ENCODE data around the gene SUPT4H1.

Gene SUPT4H1

DNA sequence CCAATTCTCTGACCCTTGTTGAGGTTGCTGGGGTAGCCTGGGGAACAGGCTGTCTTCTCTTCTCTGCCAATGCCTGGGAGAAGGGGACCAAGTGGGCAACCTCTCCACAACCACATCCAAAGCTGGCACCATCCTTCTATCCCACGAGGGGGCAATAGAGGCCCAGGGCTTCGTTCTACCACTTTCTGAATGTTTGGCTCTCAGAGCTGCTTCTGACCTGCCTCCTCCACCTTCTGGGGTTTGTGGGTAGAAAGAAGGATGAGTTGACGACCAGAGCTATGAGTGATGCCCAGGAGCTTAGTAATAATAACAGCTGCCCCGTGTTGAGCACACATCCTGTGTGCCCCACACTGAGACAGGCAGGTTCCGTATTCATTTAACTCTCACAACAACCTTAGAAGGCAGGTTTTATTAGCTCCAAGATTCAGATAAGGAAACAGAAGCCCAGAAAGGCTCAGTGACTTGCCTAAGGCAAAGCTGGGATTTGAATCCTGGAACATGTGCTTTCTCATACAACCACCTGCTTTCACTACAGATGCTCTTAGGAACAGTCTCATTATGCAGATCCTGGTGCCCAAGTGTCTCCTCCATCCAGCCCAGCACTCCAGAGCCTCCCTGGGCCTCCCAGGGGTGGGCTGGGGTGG is 34.5 kb downstream of the SUPT4H1 start:
- Histone ChIP-seq H3K9me3 (ENCODE audit: insufficient read depth, low read depth, low read length) (no peaks in the 10 kb centered on the region), H3K36me3 (ENCODE audit: insufficient read depth, low read depth, low read length) (no peaks in the 10 kb centered on the region), H3K27me3 (ENCODE audit: insufficient read depth, low read length) (0 out of 2 replicates have a peak, but pooled peaks cover 8% of the 10 kb centered on the region), H3K9ac (ENCODE audit: low read depth, low read length) (no peak overlapping the region), H3K4me3 (ENCODE audit: low read length) (no peak overlapping the region), H3K4me1 (ENCODE audit: insufficient read depth, low read length) (no peaks in the 10 kb centered on the region), H3K27ac (ENCODE audit: low read length) (no peak overlapping the region)

DNA sequence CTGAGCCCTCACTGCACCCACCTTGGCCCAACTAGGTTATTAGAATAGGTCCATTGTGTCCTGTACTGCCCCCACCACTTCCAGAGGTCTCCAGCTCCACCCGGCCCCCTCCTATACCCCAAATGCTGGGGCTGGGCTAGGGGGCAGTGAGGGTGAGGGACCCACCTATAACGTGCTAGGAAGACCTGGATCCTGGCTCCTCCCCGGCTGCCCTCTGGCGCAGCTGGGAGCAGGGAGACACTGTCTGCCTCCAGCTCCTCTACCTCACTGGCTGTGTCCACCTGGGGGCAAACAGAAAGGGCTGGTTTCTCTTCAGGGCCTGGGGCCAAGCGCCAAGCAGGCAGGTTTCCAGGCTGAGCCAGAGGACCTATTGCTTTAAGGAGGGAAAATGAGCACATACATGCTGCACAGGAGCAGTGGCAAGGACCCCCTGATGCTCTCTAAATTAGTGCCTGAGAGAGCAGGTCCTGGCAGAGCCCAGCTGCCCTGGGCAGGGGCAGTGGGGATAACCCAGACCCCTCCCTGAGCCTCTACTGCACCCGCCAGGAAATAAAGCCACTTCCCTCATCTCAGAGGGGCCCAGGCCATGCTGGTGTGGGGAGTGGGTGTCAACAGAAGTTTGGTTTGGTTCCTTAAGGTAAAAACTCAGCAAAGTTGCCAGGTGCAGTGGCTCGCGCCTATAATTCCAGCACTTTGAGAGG is 35.6 kb downstream of the SUPT4H1 start:
- no peaks in the 10 kb centered on the region for H3K4me1 ChIP-seq (ENCODE audit: insufficient read depth, low read length)
- H3K4me3 ChIP-seq (ENCODE audit: low read length), result no peak overlapping the region
- H3K27me3 ChIP-seq (ENCODE audit: insufficient read depth, low read length), result no peaks in the 10 kb centered on the region
- H3K9ac ChIP-seq (ENCODE audit: low read depth, low read length), result no peak overlapping the region
- H3K9me3 ChIP-seq (ENCODE audit: insufficient read depth, low read depth, low read length), result no peaks in the 10 kb centered on the region
- no peaks in the 10 kb centered on the region for H3K36me3 ChIP-seq (ENCODE audit: insufficient read depth, low read depth, low read length)
- H3K27ac ChIP-seq (ENCODE audit: low read length), result no peak overlapping the region

DNA sequence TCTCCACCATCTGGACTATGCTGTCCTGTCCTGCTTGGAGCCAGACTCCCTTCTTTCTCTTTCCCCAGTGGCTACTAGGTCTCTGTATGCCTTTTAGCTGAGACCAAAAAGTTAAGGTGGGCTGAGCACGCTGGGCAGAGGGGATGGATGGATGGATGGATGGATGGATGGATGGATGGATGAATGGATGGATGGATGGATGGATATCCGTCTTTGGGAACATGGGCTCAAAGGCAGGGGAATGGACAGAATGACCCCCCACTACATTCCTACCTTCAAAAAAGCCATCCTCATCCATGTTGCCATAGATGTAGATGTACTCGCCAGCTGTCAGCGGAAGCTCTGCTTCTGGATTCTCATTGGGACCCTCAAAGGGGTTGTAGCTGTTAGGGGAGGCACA is 36.3 kb downstream of the SUPT4H1 start:
- H3K4me1 ChIP-seq (ENCODE audit: insufficient read depth, low read length), result no peaks in the 10 kb centered on the region

DNA sequence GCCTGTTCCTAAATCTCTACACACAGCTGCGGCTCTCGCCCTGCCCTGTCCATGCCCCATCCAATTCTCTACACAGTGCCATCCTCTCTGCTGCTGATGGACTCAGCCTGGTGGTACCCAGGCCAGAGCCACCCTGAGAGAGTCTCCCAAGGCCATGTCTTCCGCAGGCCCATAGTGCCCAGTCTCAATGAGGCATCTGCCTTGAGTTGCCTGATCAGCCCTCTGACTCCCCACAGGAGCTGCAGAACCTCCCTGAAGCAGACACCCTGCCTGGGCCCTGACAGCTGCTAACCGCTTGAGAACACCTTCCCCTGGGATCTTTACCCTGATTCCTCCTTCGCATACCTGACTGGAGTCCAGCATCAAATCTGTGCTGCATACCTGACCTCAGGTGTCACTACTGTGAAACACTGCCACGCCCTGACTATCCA is 36.7 kb downstream of the SUPT4H1 start:
- Histone ChIP-seq H3K9ac (ENCODE audit: low read depth, low read length) (no peak overlapping the region), H3K36me3 (ENCODE audit: insufficient read depth, low read depth, low read length) (no peaks in the 10 kb centered on the region), H3K27me3 (ENCODE audit: insufficient read depth, low read length) (no peaks in the 10 kb centered on the region), H3K4me1 (ENCODE audit: insufficient read depth, low read length) (no peaks in the 10 kb centered on the region), H3K27ac (ENCODE audit: low read length) (no peak overlapping the region), H3K4me3 (ENCODE audit: low read length) (no peak overlapping the region), H3K9me3 (ENCODE audit: insufficient read depth, low read depth, low read length) (no peaks in the 10 kb centered on the region)

More for the DNA sequence above, 36.3 kb downstream of the SUPT4H1 start:
- Histone ChIP-seq H3K4me3 (ENCODE audit: low read length) (no peak overlapping the region), H3K36me3 (ENCODE audit: insufficient read depth, low read depth, low read length) (no peaks in the 10 kb centered on the region), H3K9ac (ENCODE audit: low read depth, low read length) (no peak overlapping the region), H3K27ac (ENCODE audit: low read length) (no peak overlapping the region), H3K9me3 (ENCODE audit: insufficient read depth, low read depth, low read length) (no peaks in the 10 kb centered on the region), H3K27me3 (ENCODE audit: insufficient read depth, low read length) (no peaks in the 10 kb centered on the region)

DNA sequence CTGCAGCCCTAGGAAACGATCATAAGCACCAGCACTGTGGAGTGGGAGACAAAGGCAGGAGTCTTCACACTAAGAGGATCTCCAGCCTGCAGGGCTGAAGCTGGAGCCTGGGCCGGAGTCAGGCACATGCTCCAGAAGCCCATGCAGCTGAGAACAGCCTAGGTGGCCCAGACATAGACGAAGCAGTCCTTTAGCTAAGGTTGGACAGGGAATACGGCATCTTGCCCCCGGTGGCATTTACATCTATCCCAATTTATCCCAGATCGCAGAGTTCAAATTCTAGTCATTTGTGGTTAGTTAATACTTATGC is 37.3 kb downstream of the SUPT4H1 start:
- Histone ChIP-seq H3K9ac (ENCODE audit: low read depth, low read length) (no peak overlapping the region), H3K36me3 (ENCODE audit: insufficient read depth, low read depth, low read length) (no peaks in the 10 kb centered on the region), H3K27me3 (ENCODE audit: insufficient read depth, low read length) (no peaks in the 10 kb centered on the region), H3K9me3 (ENCODE audit: insufficient read depth, low read depth, low read length) (no peaks in the 10 kb centered on the region), H3K4me1 (ENCODE audit: insufficient read depth, low read length) (no peaks in the 10 kb centered on the region), H3K27ac (ENCODE audit: low read length) (no peak overlapping the region), H3K4me3 (ENCODE audit: low read length) (no peak overlapping the region)

DNA sequence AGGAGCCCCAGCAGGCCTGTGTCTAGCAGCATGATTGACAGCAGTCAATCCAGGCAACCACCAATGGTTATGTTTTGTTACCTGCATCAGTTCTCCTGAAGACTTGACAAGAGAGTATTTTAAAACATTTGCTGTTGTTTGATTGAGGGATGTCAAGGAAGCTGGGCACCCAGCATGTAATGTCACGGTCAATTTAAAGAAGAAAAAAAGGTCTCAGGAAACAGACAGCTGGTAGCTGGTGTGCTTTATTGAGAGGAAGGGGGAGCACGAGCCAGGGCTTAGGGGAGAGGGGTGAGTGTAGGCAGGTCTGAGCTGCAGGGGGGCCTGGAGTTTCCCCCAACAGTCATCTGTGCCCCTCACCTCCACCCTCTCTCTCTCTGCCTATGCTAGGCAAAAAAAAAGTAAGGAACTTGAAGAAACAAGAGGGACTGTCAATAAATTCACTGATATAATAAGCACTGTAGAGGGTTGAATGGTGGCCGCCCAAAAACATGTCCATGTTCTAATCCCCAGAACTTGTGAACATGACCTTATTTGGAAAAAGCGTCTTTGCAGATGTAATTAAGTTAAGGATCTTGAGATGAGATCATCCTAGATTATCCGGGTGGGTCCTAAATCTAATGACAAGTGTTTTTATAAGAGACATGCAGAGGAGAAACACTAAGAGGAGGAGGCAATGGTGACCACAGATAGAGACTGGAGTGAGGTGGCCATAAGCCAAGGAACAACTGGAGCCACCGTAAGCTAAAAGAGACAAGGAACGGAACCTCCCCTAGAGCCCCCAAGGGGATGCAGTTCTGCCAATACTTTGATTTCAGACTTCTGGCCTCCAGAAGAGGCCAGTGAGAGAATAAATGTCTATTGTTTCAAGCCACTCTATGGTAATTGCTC is 37.9 kb downstream of the SUPT4H1 start:
- Histone ChIP-seq H3K4me3 (ENCODE audit: low read length) (no peak overlapping the region), H3K36me3 (ENCODE audit: insufficient read depth, low read depth, low read length) (no peaks in the 10 kb centered on the region), H3K9ac (ENCODE audit: low read depth, low read length) (no peak overlapping the region), H3K4me1 (ENCODE audit: insufficient read depth, low read length) (no peaks in the 10 kb centered on the region), H3K9me3 (ENCODE audit: insufficient read depth, low read depth, low read length) (no peaks in the 10 kb centered on the region), H3K27me3 (ENCODE audit: insufficient read depth, low read length) (no peaks in the 10 kb centered on the region), H3K27ac (ENCODE audit: low read length) (no peak overlapping the region)

DNA sequence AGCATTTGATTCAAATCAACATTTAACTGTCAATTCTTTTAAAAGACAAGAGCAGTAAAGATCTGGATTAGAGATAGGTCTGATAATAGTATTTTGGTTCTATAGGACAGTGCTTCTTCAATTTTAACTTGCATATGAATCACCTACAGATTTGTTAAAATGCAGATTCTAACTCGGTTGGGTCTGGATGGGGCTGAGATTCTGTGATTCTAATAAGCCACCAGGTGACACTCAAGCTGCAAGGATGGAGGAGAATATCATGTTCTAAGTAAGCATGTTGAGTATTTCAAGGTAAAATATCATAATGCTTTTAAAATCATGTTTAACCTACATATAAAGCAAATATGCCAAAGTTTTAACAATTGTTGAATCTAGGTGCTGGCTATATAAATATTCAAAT is 39.2 kb downstream of the SUPT4H1 start:
- no peaks in the 10 kb centered on the region for H3K36me3 ChIP-seq (ENCODE audit: insufficient read depth, low read depth, low read length)
- H3K9me3 ChIP-seq (ENCODE audit: insufficient read depth, low read depth, low read length), result no peaks in the 10 kb centered on the region
- H3K27ac ChIP-seq (ENCODE audit: low read length), result no peak overlapping the region
- H3K9ac ChIP-seq (ENCODE audit: low read depth, low read length), result no peak overlapping the region
- no peaks in the 10 kb centered on the region for H3K4me1 ChIP-seq (ENCODE audit: insufficient read depth, low read length)
- no peak overlapping the region for H3K4me3 ChIP-seq (ENCODE audit: low read length)
- no peaks in the 10 kb centered on the region for H3K27me3 ChIP-seq (ENCODE audit: insufficient read depth, low read length)

DNA sequence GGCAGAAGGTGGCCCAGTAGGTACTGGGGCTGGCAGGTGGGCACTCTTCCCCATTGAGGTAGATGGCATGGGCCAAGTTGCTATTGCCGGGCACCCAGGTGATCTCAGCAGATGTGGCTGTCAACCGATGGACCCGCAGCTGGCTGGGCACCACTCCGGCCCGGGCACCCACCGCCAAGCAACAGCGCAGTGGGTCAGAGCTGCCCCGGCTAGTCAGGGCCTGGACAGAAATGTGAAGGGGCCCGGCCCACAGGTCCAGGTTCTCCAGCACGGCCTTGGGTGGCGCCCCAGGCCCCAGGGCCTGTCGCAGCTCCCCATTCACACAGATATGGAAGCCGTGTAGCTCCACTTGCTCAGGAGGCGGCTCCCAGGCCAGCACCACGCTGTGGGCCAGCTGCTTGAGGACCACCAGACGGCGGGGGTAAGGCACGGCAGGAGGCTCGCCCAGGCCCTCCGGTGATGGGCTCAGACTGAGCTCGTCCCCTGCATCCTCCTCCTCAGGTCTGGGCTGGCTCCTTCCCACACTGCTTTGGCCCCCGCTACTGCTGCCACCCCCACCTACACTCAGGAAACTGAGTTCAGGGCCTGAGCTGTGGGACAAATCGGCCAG is 39.9 kb downstream of the SUPT4H1 start:
- no peaks in the 10 kb centered on the region for H3K36me3 ChIP-seq (ENCODE audit: insufficient read depth, low read depth, low read length)
- no peaks in the 10 kb centered on the region for H3K4me1 ChIP-seq (ENCODE audit: insufficient read depth, low read length)
- H3K9ac ChIP-seq (ENCODE audit: low read depth, low read length), result no peak overlapping the region
- H3K9me3 ChIP-seq (ENCODE audit: insufficient read depth, low read depth, low read length), result no peaks in the 10 kb centered on the region
- H3K4me3 ChIP-seq (ENCODE audit: low read length), result no peak overlapping the region
- no peaks in the 10 kb centered on the region for H3K27me3 ChIP-seq (ENCODE audit: insufficient read depth, low read length)
- no peak overlapping the region for H3K27ac ChIP-seq (ENCODE audit: low read length)

DNA sequence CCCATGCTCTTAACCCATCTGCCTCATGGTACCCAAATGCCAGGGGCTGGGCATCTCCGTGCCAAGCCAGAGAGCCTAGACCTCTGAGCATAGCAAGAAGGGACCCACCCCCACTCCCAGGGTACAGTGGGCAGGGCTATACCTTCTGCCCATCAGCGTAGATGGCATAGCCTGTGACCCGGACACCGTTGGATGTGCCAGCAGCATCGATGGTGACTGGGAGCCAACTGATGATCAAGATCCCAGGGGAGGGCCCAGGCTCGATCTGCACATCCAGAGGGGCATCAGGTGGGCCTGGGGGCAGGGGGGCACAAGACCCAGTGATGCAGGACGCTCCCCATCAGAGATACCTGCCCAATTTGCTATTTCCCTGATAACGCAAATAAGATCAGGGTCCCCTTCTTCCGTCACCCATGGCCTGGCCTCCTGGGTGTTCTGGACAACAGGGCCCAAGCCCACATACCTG is 40.5 kb downstream of the SUPT4H1 start:
- Histone ChIP-seq H3K4me3 (ENCODE audit: low read length) (no peak overlapping the region), H3K4me1 (ENCODE audit: insufficient read depth, low read length) (no peaks in the 10 kb centered on the region), H3K9me3 (ENCODE audit: insufficient read depth, low read depth, low read length) (no peaks in the 10 kb centered on the region), H3K27me3 (ENCODE audit: insufficient read depth, low read length) (no peaks in the 10 kb centered on the region), H3K27ac (ENCODE audit: low read length) (no peak overlapping the region), H3K9ac (ENCODE audit: low read depth, low read length) (no peak overlapping the region), H3K36me3 (ENCODE audit: insufficient read depth, low read depth, low read length) (no peaks in the 10 kb centered on the region)

DNA sequence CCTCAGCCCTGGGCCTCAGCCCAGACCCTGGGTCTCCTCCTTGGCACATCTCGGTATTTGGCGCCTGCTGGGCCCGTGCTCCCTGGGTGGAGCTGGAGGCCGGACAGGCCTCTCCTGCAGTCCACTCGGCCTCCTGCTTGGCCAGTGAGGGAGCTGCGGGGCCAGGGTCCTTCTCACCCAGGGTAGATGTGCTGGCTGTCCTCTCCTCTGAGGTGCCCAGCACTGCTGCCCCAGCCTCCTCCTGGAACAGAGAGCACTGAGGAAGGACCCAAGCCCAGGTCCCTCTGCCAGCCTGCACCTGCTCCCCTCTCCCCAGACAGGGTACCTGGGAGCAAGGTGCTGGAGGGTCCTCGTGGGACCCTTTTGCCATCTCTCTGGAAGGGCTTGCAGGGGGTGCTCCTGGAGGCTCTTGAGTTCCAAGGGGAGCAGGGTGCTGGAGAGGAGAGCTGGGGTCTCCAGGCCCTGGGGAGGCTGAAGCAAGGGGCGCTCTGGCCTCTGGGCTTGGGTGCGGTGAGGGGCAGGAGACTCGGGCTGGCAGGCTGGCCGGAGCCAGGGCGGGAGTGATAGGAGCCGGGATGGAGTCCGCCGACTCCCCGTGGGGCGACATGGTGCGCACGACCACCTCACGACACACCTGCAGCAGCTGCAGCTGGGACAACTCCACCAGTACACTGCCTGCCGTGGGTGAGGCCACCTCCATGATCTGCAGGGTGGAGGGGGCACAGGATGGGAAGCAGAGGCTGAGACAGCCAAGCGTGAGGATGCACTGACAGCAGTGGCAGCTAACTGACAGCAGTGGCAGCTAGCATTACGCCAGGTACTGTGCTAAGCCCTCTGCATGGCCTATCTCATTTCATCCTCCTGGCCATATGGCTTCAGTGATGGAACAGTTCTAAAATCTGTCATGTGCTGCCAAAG is 41.2 kb downstream of the SUPT4H1 start:
- Histone ChIP-seq H3K27me3 (ENCODE audit: insufficient read depth, low read length) (no peaks in the 10 kb centered on the region), H3K9ac (ENCODE audit: low read depth, low read length) (no peak overlapping the region), H3K27ac (ENCODE audit: low read length) (no peak overlapping the region), H3K4me1 (ENCODE audit: insufficient read depth, low read length) (no peaks in the 10 kb centered on the region), H3K36me3 (ENCODE audit: insufficient read depth, low read depth, low read length) (no peaks in the 10 kb centered on the region), H3K4me3 (ENCODE audit: low read length) (no peak overlapping the region), H3K9me3 (ENCODE audit: insufficient read depth, low read depth, low read length) (no peaks in the 10 kb centered on the region)

DNA sequence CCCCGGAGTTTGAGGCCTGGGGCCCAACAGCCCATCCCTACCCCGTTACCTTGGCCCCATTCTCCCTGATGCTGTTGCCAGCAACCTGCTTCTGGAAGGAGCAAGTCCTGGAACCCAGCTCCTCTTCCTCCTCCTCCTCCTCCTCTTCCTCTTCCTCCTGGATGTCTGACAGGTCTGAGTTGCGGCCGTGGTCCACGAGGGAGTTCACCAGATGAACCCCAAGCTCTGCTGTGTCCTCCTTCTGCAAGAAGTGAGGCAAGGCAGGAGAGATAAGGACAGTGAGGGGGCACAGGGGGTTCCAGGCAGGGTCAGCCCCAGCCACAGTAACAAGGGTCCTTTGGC is 42.1 kb downstream of the SUPT4H1 start:
- Histone ChIP-seq H3K36me3 (ENCODE audit: insufficient read depth, low read depth, low read length) (no peaks in the 10 kb centered on the region), H3K4me1 (ENCODE audit: insufficient read depth, low read length) (no peaks in the 10 kb centered on the region), H3K27me3 (ENCODE audit: insufficient read depth, low read length) (no peaks in the 10 kb centered on the region), H3K4me3 (ENCODE audit: low read length) (no peak overlapping the region), H3K27ac (ENCODE audit: low read length) (no peak overlapping the region), H3K9ac (ENCODE audit: low read depth, low read length) (no peak overlapping the region), H3K9me3 (ENCODE audit: insufficient read depth, low read depth, low read length) (no peaks in the 10 kb centered on the region)

All from iPS-20b (cell line).